Mesendoderm (in vitro differentiated cells): ENCODE results near the gene TMEM115.
A peak's percentile ranks its signal among the peaks of the same experiment; 100 is the strongest.

Source experiments
- DNase-seq: peaks from one replicate; pipeline ENCODE4 v3.0.0; 2013
- H2AK5ac ChIP-seq: 2 replicates; pipeline ENCODE4 v1.6.1; 2013; ENCODE audit warnings: low read length, inconsistent platforms
- H2BK120ac ChIP-seq: 2 replicates; pipeline ENCODE4 v1.6.1; 2013; ENCODE audit warnings: low read depth, mild to moderate bottlenecking, low read length, moderate library complexity, mixed read lengths
- H2BK15ac ChIP-seq: replicated peaks from 2 replicates; pipeline ENCODE4 v1.6.1; 2013; ENCODE audit warnings: low read depth, mild to moderate bottlenecking, moderate library complexity
- H2BK5ac ChIP-seq: 2 replicates; pipeline ENCODE4 v1.6.1; 2013; ENCODE audit warnings: low read length, inconsistent platforms
- H3K18ac ChIP-seq: 2 replicates; pipeline ENCODE4 v1.6.1; 2013; ENCODE audit warnings: mild to moderate bottlenecking, low read length, mixed read lengths
- H3K23ac ChIP-seq: one replicate; pipeline ENCODE4 v1.6.1; 2013; ENCODE audit warnings: low read length
- H3K27ac ChIP-seq: 2 replicates; pipeline ENCODE4 v1.5.1; 2013; ENCODE audit warnings: low read depth, mild to moderate bottlenecking, inconsistent platforms, low read length, moderate library complexity
- H3K27me3 ChIP-seq: 2 replicates; pipeline ENCODE4 v1.6.1; 2013; ENCODE audit warnings: low read length, control low read depth, mild to moderate bottlenecking, inconsistent platforms; ENCODE audit not compliant: insufficient read depth, poor library complexity
- H3K36me3 ChIP-seq: 2 replicates; pipeline ENCODE4 v1.6.1; 2013; ENCODE audit warnings: low read length, inconsistent platforms; ENCODE audit not compliant: control insufficient read depth, insufficient read depth
- H3K4ac ChIP-seq: one replicate; pipeline ENCODE4 v1.6.1; 2013; ENCODE audit warnings: low read depth, mild to moderate bottlenecking, low read length, moderate library complexity
- H3K4me1 ChIP-seq: 2 replicates; pipeline ENCODE4 v1.6.1; 2013; ENCODE audit warnings: low read depth, low read length, inconsistent platforms; ENCODE audit not compliant: control insufficient read depth
- H3K4me2 ChIP-seq: 2 replicates; pipeline ENCODE4 v1.6.1; 2013; ENCODE audit warnings: low read length
- H3K4me3 ChIP-seq: 2 replicates; pipeline ENCODE4 v1.5.1; 2013; ENCODE audit warnings: mild to moderate bottlenecking, low read length
- H3K56ac ChIP-seq: one replicate; pipeline ENCODE4 v1.6.1; 2013; ENCODE audit warnings: low read length
- H3K79me1 ChIP-seq: 2 replicates; pipeline ENCODE4 v1.6.1; 2013; ENCODE audit warnings: low read length, inconsistent platforms
- H3K79me2 ChIP-seq: 2 replicates; pipeline ENCODE4 v1.6.1; 2013; ENCODE audit warnings: mild to moderate bottlenecking, low read length; ENCODE audit not compliant: control insufficient read depth, insufficient read depth
- H3K9ac ChIP-seq: 2 replicates; pipeline ENCODE4 v1.6.1; 2013; ENCODE audit warnings: low read length, inconsistent platforms
- H4K5ac ChIP-seq: one replicate; pipeline ENCODE4 v1.6.1; 2013; ENCODE audit warnings: low read length
- H4K8ac ChIP-seq: one replicate; pipeline ENCODE4 v1.6.1; 2013; ENCODE audit warnings: low read depth, mild to moderate bottlenecking, control low read depth, low read length, moderate library complexity
- WGBS: extraction: QIAGEN DNeasy Blood & Tissue Kit; methylation state at CpG from one replicate; pipeline ENCODE4 v1.1.7; 2013; ENCODE audit warnings: low lambda C conversion rate, missing lambda C conversion rate; ENCODE audit not compliant: insufficient coverage; ENCODE audit errors: extremely low coverage; 5-methylcytosine and 5-hydroxymethylcytosine counted together

TMEM115 gene

GRCh38 chr3:50319181-50319893, 40.0 kb downstream of the TMEM115 start:
- Histone ChIP-seq H4K8ac (no peak overlapping the region), H3K23ac (no peak overlapping the region), H3K27me3 (no peaks in the 10 kb centered on the region), H3K27ac (no peak overlapping the region), H4K5ac (no peak overlapping the region), H3K18ac (no peak overlapping the region), H3K4me1 (peaks cover 19% of the 10 kb centered on the region), H2BK120ac (no peak overlapping the region), H3K9ac (peak overlapping the region; percentile 94), H3K36me3 (peaks cover 10% of the 10 kb centered on the region), H3K4me3 (no peak overlapping the region), H3K79me1 (peaks cover 29% of the 10 kb centered on the region), H3K4me2 (no peak overlapping the region), H3K79me2 (peaks cover 27% of the 10 kb centered on the region), H2BK15ac (no peak overlapping the region), H2BK5ac (no peak overlapping the region), H3K4ac (no peak overlapping the region), H3K56ac (peak overlapping the region; percentile 96), H2AK5ac (no peak overlapping the region)
- DNase-seq = no peak
- no CpG with 5 or more reads among the region's 16 CpGs for WGBS

GRCh38 chr3:50318615-50319014, 40.7 kb downstream of the TMEM115 start:
- Histone ChIP-seq H3K79me1 (peaks cover 29% of the 10 kb centered on the region), H3K4me3 (no peak overlapping the region), H2AK5ac (no peak overlapping the region), H3K36me3 (peaks cover 10% of the 10 kb centered on the region), H2BK15ac (no peak overlapping the region), H2BK5ac (no peak overlapping the region), H3K79me2 (peaks cover 27% of the 10 kb centered on the region), H3K23ac (no peak overlapping the region), H2BK120ac (no peak overlapping the region), H3K27ac (no peak overlapping the region), H3K18ac (no peak overlapping the region), H3K4ac (no peak overlapping the region), H3K4me1 (peaks cover 21% of the 10 kb centered on the region), H4K5ac (no peak overlapping the region), H3K9ac (no peak overlapping the region), H3K56ac (no peak overlapping the region), H4K8ac (no peak overlapping the region), H3K4me2 (no peak overlapping the region), H3K27me3 (no peaks in the 10 kb centered on the region)
- DNase-seq = no peak
- WGBS = no CpG with 5 or more reads among the region's 10 CpGs

- Histone ChIP-seq H3K18ac (no peak overlapping the region), H2BK15ac (no peak overlapping the region), H2BK5ac (no peak overlapping the region), H3K27me3 (no peaks in the 10 kb centered on the region), H3K79me2 (peaks cover 27% of the 10 kb centered on the region), H3K4ac (no peak overlapping the region), H3K4me1 (peaks cover 20% of the 10 kb centered on the region), H3K4me2 (no peak overlapping the region), H3K4me3 (no peak overlapping the region), H3K9ac (no peak overlapping the region), H3K23ac (no peak overlapping the region), H4K8ac (no peak overlapping the region), H3K36me3 (peaks cover 10% of the 10 kb centered on the region), H3K27ac (no peak overlapping the region), H3K56ac (peak overlapping the region; percentile 4), H2BK120ac (no peak overlapping the region), H4K5ac (no peak overlapping the region), H2AK5ac (no peak overlapping the region), H3K79me1 (peaks cover 29% of the 10 kb centered on the region)
- DNase-seq = no peak
- no CpG with 5 or more reads among the region's 11 CpGs for WGBS
Observed at GRCh38 chr3:50318163-50318562, 41.2 kb downstream of the TMEM115 start.

- WGBS = no CpG with 5 or more reads among the region's 6 CpGs
- DNase-seq = no peak
- Histone ChIP-seq H3K9ac (peak overlapping the region; percentile 26), H4K5ac (no peak overlapping the region), H3K56ac (peak overlapping the region; percentile 44), H3K27ac (no peak overlapping the region), H3K36me3 (peaks cover 10% of the 10 kb centered on the region), H3K4me1 (peaks cover 16% of the 10 kb centered on the region), H3K4me3 (no peak overlapping the region), H3K4ac (no peak overlapping the region), H3K4me2 (no peak overlapping the region), H3K79me1 (peaks cover 29% of the 10 kb centered on the region), H2BK5ac (no peak overlapping the region), H3K18ac (no peak overlapping the region), H4K8ac (no peak overlapping the region), H2AK5ac (no peak overlapping the region), H3K27me3 (no peaks in the 10 kb centered on the region), H2BK120ac (no peak overlapping the region), H3K79me2 (peaks cover 27% of the 10 kb centered on the region), H3K23ac (no peak overlapping the region), H2BK15ac (no peak overlapping the region)
Observed at GRCh38 chr3:50317300-50317699, 42.0 kb downstream of the TMEM115 start.

- no peak overlapping the region for H3K4ac ChIP-seq
- peak overlapping the region; percentile 44 for H3K56ac ChIP-seq
- no CpG with 5 or more reads among the region's 9 CpGs for WGBS
- peaks cover 10% of the 10 kb centered on the region for H3K36me3 ChIP-seq
- H4K8ac ChIP-seq = no peak overlapping the region
- no peak overlapping the region for H3K18ac ChIP-seq
- no peak overlapping the region for H4K5ac ChIP-seq
- no peak overlapping the region for H2BK15ac ChIP-seq
- H3K27ac ChIP-seq = no peak overlapping the region
- no peak overlapping the region for H3K4me2 ChIP-seq
- no peak overlapping the region for H3K23ac ChIP-seq
- no peak overlapping the region for H2BK5ac ChIP-seq
- DNase-seq = peak; percentile 88
- no peak overlapping the region for H2BK120ac ChIP-seq
- H3K79me1 ChIP-seq = peaks cover 29% of the 10 kb centered on the region
- H3K79me2 ChIP-seq = peaks cover 27% of the 10 kb centered on the region
- peaks cover 16% of the 10 kb centered on the region for H3K4me1 ChIP-seq
- no peak overlapping the region for H2AK5ac ChIP-seq
- H3K9ac ChIP-seq = peak overlapping the region; percentile 26
- H3K4me3 ChIP-seq = no peak overlapping the region
- no peaks in the 10 kb centered on the region for H3K27me3 ChIP-seq
Observed at GRCh38 chr3:50316657-50317242, 42.6 kb downstream of the TMEM115 start.
